Cardiac septum (tissue), 1 donor: Measurements from ENCODE around the gene TTYH1. TPM values are rescaled to one million over a fixed set of nuclear protein-coding genes. Genes with fewer than 3 reads are reported as not detected.
"Not testable (repeated sequence)": the region's sequence is repeated elsewhere in the genome, so short reads cannot be mapped to it uniquely, and the experiment has no call there.

Experiments
- DNase-seq: peaks from one replicate; pipeline ENCODE4 v3.0.0-alpha.2; 2020; ENCODE audit warnings: low spot score
- intact Hi-C: fragments of 100-400 bp; cut with DNase I; formaldehyde crosslinking; loops from one replicate; pipeline ENCODE4 v1.14.0; 2022
- total RNA-seq: library from RNA; stranded (reverse); fragmentation: NEBNext Ultra II Directional; extraction: Animal tissue kit (Norgen Biotek cat#: 25700); gene quantifications from one replicate; pipeline ENCODE4 v1.2.1, GENCODE V29; 2021
- donor health status: DM: no; HTN: no; CAD: no.

Gene TTYH1
- total RNA-seq, 1 donor from 2014 or later: 1.3 TPM

GRCh38 chr19:54465426-54466109 lies 50.3 kb downstream of the TTYH1 start:
- no peak for DNase-seq
- intact Hi-C loops: no loop called here

GRCh38 chr19:54466110-54466480 lies 50.8 kb downstream of the TTYH1 start:
- intact Hi-C loops, DNase-seq: not testable (repeated sequence)

DNA sequence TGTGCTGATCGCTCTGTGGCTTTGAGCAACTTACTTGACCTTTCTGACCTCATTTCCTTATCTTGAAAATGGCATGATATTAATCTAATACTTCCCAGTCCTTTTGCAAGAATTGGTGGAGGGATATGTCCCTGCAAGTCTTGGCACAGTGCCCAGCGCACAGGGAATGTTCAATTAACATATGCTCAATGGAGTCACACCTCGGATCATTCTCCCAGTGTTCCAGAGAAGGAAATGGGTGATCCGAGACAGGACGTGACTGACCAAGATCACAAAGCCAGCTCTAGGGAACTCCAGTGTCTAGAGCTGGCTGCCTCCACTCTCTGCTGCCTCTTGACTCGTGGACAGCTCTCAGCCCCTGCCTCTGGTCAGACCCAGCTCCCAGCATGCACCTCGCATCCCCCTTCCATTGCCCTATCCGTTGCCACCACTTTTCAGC lies 54.3 kb downstream of the TTYH1 start:
- intact Hi-C loops: no loop called here

DNA sequence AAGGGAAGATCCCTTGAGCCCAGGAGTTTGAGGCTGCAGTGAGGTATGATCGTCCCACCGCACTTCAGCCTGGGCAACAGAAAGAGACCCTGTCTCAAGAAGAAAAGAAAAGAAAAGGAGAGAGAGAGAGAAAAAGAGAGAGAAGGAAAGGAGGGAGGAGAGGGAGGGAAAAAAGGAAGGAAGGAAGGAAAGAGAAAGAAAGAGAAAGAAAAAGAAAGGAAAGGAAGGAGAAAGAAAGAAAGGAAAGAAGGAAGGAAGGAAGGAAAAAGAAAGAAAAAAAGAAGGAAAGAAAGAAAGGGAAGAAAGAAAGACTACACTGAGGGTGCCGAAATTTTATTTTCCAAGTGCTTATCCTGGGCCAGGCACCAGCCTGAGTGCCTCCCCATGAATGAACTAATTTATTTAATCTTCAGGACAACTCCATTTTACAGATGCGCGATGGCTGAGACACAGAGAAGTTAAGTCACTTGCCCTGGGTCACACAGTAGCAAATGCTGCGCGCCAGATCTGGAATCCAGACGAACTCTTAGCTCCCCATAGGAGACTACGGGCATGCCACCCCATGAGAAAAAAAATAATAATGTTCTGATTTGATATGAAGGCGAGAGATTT lies 55.1 kb downstream of the TTYH1 start:
- intact Hi-C loops: no loop called here
- DNase-seq: no peak

More for the DNA sequence above, 54.3 kb downstream of the TTYH1 start:
- DNase-seq: peak; percentile 83

DNA sequence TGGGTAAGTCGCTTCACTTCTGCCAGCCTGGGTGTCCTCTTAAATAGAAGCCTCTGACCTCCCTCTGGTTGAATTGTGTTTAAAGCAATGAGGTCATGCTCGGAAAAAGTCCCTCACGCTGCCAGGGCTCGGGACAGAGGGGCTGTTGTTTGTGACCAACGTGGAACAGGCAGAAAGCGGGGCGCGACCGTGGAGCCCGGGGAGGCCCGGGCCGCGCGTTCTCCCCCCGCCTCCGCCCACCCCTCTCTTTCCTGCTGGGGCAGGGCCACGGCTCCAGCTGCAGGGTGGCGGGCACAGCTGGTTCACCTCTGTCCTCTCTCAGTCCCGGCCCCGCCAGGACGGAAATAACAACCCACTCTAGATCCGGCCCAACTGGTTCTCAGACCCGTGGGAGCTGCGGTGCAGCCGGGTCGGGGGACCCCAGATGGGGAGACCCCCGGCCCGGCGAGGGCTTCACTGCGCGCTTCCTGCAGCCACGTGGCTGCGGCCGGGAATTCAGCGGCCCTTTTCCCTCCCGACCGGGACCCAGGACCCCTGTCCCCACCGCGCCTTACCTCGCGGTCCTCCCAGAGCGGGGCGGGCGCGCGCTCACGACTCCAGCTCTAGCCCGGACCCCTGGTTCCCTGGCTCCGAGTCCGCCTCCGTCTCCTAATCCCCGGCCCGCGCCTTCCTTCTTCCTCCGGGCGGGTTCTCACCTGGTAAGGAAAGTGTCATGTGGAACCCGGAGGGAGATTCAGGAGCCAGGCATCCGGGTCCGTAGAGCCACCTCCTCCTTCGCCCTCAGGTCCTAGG lies 55.9 kb downstream of the TTYH1 start:
- intact Hi-C loops: no loop called here

DNA sequence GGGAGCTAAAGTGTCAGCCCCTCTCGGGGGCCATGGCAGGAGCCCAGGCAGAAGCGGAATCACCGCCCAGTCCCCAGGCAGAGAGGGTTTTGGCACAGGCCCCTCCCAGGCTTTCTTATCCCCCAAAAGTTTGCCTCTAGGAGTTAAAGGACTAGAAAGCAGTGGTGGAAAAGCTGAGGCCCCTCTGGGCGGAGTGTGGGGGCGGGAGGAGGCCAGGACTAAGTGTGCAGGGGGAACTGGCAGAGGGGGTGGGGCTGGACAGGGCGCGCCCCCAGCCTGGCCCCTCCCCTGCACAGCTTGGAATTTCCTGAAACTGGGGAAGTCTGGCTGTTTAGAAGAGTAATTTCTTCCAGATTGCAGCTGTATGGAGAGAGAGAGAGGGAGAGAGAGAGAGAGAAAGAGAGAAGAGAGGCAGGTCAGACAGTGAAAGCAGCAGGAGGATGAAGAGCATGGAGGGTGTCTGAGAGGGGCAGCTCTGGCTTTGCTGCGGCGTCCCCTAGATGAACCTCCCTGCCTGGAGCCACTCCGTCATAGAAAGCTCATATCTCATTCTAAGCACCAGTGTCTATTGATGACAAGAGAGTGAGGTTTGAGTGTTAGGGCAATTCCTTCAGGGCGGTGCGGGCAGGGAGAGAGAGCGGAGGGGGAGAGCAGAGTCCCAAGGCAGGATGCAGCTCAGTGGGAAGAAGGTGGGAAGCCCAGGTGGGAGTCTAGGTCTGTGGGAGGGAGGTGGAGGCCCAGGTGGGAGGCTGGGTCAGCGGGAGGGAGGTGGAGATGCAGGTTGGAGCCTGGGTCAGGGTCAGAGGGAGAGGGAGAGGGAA lies 58.0 kb downstream of the TTYH1 start, which contains the start of gene CDC42EP5:
CDC42EP5 (minus strand) TSS at position 226 of the 821 bp plus-strand sequence. CDS start 7,749 bp downstream, outside the sequence.
- peak; percentile 84 for DNase-seq
- intact Hi-C loops: no loop called here

More for the DNA sequence above, 55.9 kb downstream of the TTYH1 start:
- no peak for DNase-seq

GRCh38 chr19:54473892-54474372 lies 58.7 kb downstream of the TTYH1 start:
- no peak for DNase-seq
- intact Hi-C loops: no loop called here

DNA sequence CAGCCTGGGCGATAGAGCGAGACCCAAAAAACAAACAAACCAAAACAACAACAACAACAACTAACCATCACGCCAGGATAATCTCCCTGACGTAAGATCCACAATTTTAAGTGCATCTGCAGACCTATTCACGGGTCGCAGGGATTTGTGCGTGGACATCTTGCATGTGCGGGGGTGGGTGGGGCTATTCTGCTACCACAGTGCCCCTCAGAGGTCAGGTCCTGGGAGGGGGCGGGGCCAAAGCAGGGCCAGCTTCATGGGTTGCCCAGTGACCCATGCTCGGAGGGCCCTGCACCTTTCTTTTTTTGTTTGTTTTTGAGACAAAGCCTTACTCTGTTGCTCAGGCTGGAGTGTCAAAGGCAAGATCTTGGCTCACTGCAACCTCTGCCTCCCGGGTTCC lies 60.4 kb downstream of the TTYH1 start:
- intact Hi-C loops: no loop called here
- DNase-seq: no peak

DNA sequence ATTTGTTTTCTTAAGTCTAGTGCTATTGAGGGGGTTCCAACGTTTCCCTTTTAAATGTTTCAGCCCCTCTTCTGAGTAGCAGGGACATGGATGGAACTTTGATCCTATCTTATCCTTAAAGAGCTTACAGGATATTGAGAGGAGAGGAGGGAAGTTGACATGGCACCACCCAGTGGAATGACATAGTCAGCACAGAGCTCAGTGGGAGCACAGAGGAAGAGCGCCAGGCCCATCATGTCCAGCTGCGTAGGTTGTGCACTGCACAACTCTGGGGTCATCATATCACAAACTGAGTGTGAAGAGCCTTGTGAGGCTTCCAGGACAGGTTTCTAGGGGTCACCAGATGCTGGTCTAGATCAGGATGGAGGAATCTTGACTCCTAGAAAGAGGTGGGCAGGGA lies 62.4 kb downstream of the TTYH1 start:
- intact Hi-C loops: no loop called here
- no peak for DNase-seq

DNA sequence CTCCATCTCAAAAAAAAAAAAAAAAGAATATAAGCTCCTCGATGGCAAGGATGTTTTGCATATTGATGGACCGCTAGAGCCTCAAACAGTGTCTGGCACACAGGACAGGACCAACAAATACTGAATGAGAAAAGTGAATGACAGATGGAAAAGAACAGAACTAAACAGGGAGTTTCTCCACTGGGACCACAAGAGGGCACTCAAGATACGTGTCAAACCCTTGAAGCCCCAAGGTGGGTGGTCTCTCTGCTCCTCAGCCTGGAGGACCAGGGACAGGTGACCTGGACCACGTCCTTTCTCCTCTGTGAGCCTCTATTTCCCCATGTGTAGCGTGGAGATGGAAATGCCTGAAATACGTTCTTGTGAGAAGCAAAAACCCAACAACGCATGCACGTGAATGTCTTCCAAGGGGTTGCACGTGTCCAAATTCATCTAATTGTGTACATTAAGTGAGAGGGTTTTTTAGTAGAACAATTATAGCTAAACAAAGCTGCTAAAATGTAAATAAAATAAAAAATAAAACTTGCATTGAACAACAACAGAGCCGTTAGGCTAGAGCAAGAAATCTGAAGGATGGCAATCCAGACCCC lies 63.5 kb downstream of the TTYH1 start:
- DNase-seq: no peak
- intact Hi-C loops: no loop called here

- intact Hi-C loops: loop anchor here (5.0 kb wide), 1 partner anchor 197 kb away; no protein-coding TSS in a partner anchor
Observed at GRCh38 chr19:54480051-54480450, 64.8 kb downstream of the TTYH1 start.

GRCh38 chr19:54481326-54481930 lies 66.2 kb downstream of the TTYH1 start:
- no peak for DNase-seq
- intact Hi-C loops: loop anchor here (5.0 kb wide), 1 partner anchor 196 kb away; no protein-coding TSS in a partner anchor

More at GRCh38 chr19:54480051-54480450, 64.8 kb downstream of the TTYH1 start:
- no peak for DNase-seq

- intact Hi-C loops: loop anchor here (5.0 kb wide), 1 partner anchor 194 kb away; no protein-coding TSS in a partner anchor
- DNase-seq: no peak
Observed at GRCh38 chr19:54482889-54483288, 67.6 kb downstream of the TTYH1 start.

GRCh38 chr19:54484451-54484850 lies 69.2 kb downstream of the TTYH1 start:
- intact Hi-C loops: loop anchor here (5.0 kb wide), 1 partner anchor 193 kb away; no protein-coding TSS in a partner anchor

DNA sequence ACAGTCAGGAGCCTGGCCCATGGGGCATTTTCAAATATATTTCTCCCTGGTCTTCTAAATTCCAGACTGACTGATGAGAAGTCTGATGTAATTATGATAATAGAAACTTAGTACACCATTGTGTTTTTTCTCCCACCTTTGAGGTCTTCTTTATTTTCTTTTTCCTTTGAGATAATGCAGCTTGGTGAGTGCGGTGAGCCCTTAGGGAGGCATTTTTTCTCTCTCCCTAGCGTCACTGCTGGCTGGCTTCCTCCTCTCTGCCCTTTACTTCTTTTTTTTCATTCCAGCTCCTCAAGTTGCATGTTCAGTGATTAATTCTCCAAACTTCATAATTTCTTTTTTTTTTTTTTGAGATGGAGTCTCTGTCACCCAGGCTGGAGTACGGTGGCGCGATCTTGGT lies 70.6 kb downstream of the TTYH1 start:
- no peak for DNase-seq
- intact Hi-C loops: no loop called here

More at GRCh38 chr19:54484451-54484850, 69.2 kb downstream of the TTYH1 start:
- no peak for DNase-seq
